ENCODE measurements around the gene KISS1R.

GRCh38 chr19:944663-945241 is 27.6 kb downstream of the KISS1R start:
- TF ChIP-seq EZH2 (IDR thresholded peaks at IDR 0.05; ENCODE audit: borderline replicate concordance, low read length) (no peak), CTCF (conservative IDR thresholded peaks at IDR 0.05 in 1 of 2, IDR thresholded peaks at IDR 0.05 in 1 of 2; ENCODE audit: extremely low read depth in 1 of 2, insufficient read depth in 1 of 2, low read depth in 1 of 2, low read length in 2 of 2) (no peak)
